H9 (cell line): ENCODE data around the gene FLG. TPM values are rescaled to one million over a fixed set of nuclear protein-coding genes. Genes with fewer than 3 reads are reported as not detected.

Source experiments
- DNase-seq: peaks from one replicate; pipeline ENCODE4 v3.0.0-alpha.2; 2017
- H2AFZ ChIP-seq: one replicate; pipeline ENCODE4 v1.6.1; 2013; ENCODE audit warnings: mild to moderate bottlenecking, low read length, control low read depth, moderate library complexity
- H2AK5ac ChIP-seq: 2 replicates; pipeline ENCODE4 v1.6.1; 2013; ENCODE audit warnings: low read length, control low read depth, mixed read lengths; ENCODE audit not compliant: insufficient read length
- H2BK120ac ChIP-seq: one replicate; pipeline ENCODE4 v1.6.1; 2013; ENCODE audit warnings: low read depth, mild to moderate bottlenecking, low read length, control low read depth, inconsistent platforms; ENCODE audit not compliant: poor library complexity, severe bottlenecking
- H2BK12ac ChIP-seq: 2 replicates; pipeline ENCODE4 v1.6.1; 2013; ENCODE audit warnings: low read length, control low read depth, mixed read lengths, low read depth; ENCODE audit not compliant: insufficient read length
- H2BK15ac ChIP-seq: 2 replicates; pipeline ENCODE4 v1.6.1; 2013; ENCODE audit warnings: low read depth, low read length, control low read depth
- H2BK20ac ChIP-seq: one replicate; pipeline ENCODE4 v1.6.1; 2013; ENCODE audit warnings: low read depth, mild to moderate bottlenecking, low read length, control low read depth, inconsistent platforms; ENCODE audit not compliant: poor library complexity, severe bottlenecking
- H2BK5ac ChIP-seq: 2 replicates; pipeline ENCODE4 v1.6.1; 2013; ENCODE audit warnings: low read length, control low read depth, mixed read lengths; ENCODE audit not compliant: insufficient read length
- H3K14ac ChIP-seq: 2 replicates; pipeline ENCODE4 v1.6.1; 2013; ENCODE audit warnings: low read length, control low read depth; ENCODE audit not compliant: insufficient read depth
- H3K18ac ChIP-seq: 2 replicates; pipeline ENCODE4 v1.6.1; 2013; ENCODE audit warnings: low read depth, mild to moderate bottlenecking, mixed read lengths, low read length, control low read depth; ENCODE audit not compliant: insufficient read length
- H3K23ac ChIP-seq: 2 replicates; pipeline ENCODE4 v1.6.1; 2013; ENCODE audit warnings: low read length, control low read depth, mixed read lengths, low read depth; ENCODE audit not compliant: insufficient read length
- H3K23me2 ChIP-seq: 2 replicates; pipeline ENCODE4 v1.6.1; 2013; ENCODE audit warnings: low read depth, mild to moderate bottlenecking, mixed read lengths, low read length, control low read depth; ENCODE audit not compliant: insufficient read length, poor library complexity, severe bottlenecking
- H3K27ac ChIP-seq: 2 replicates; pipeline ENCODE4 v1.5.1; 2013; ENCODE audit warnings: low read length, control low read depth, mixed read lengths, low read depth; ENCODE audit not compliant: insufficient read length
- H3K27me3 ChIP-seq: 2 replicates; pipeline ENCODE4 v1.6.1; 2013; ENCODE audit warnings: low read length, control low read depth, inconsistent platforms; ENCODE audit not compliant: insufficient read depth
- H3K4ac ChIP-seq: 2 replicates; pipeline ENCODE4 v1.6.1; 2013; ENCODE audit warnings: low read depth, mild to moderate bottlenecking, control low read depth, inconsistent platforms, low read length, moderate library complexity
- H3K4me1 ChIP-seq: 2 replicates; pipeline ENCODE4 v1.6.1; 2013; ENCODE audit warnings: low read length, control low read depth, inconsistent platforms; ENCODE audit not compliant: insufficient read depth
- H3K4me2 ChIP-seq: 2 replicates; pipeline ENCODE4 v1.6.1; 2013; ENCODE audit warnings: low read length, control low read depth, mixed read lengths; ENCODE audit not compliant: insufficient read length, insufficient read depth
- H3K56ac ChIP-seq: 2 replicates; pipeline ENCODE4 v1.6.1; 2013; ENCODE audit warnings: low read depth, mild to moderate bottlenecking, mixed read lengths, low read length, control low read depth; ENCODE audit not compliant: insufficient read length
- H3K79me1 ChIP-seq: 2 replicates; pipeline ENCODE4 v1.6.1; 2013; ENCODE audit warnings: low read depth, mild to moderate bottlenecking, moderate library complexity, low read length, control low read depth, inconsistent platforms; ENCODE audit not compliant: insufficient read depth, poor library complexity, severe bottlenecking
- H3K79me2 ChIP-seq: 2 replicates; pipeline ENCODE4 v1.6.1; 2013; ENCODE audit warnings: low read length, control low read depth, inconsistent platforms; ENCODE audit not compliant: insufficient read depth
- H3K9ac ChIP-seq: 2 replicates; pipeline ENCODE4 v1.6.1; 2013; ENCODE audit warnings: low read length, control low read depth, mixed read lengths; ENCODE audit not compliant: insufficient read length; ENCODE audit errors: extremely low read depth
- H3K9me3 ChIP-seq: one replicate; pipeline ENCODE4 v1.6.1; 2013; ENCODE audit warnings: low read depth, low read length, inconsistent platforms; ENCODE audit not compliant: control insufficient read depth
- H3T11ph ChIP-seq: one replicate; pipeline ENCODE4 v1.6.1; 2013; ENCODE audit warnings: mild to moderate bottlenecking, low read length, control low read depth, inconsistent platforms
- H4K20me1 ChIP-seq: one replicate; pipeline ENCODE4 v1.6.1; 2013; ENCODE audit not compliant: control insufficient read depth, insufficient read length, insufficient read depth
- H4K5ac ChIP-seq: 2 replicates; pipeline ENCODE4 v1.6.1; 2013; ENCODE audit warnings: low read depth, mild to moderate bottlenecking, mixed read lengths, low read length, control low read depth; ENCODE audit not compliant: insufficient read length
- H4K8ac ChIP-seq: replicated peaks from 2 replicates; pipeline ENCODE4 v1.6.1; 2013; ENCODE audit warnings: low read length, control low read depth, mixed read lengths, low read depth; ENCODE audit not compliant: insufficient read length
- H4K91ac ChIP-seq: 2 replicates; pipeline ENCODE4 v1.6.1; 2013; ENCODE audit warnings: low read depth, mild to moderate bottlenecking, moderate library complexity, mixed read lengths, low read length, control low read depth; ENCODE audit not compliant: insufficient read length
- H3K27ac Mint-ChIP-seq, 3 experiments: 2 replicates in 2 of 3; 3 replicates in 1 of 3; pipeline ENCODE4 v1.8.0; 2020 to 2021; ENCODE audit warnings: mixed read lengths in 3 of 3, mild to moderate bottlenecking in 1 of 3, moderate library complexity in 1 of 3
- H3K27me3 Mint-ChIP-seq: 2 replicates; pipeline ENCODE4 v1.8.0; 2021; ENCODE audit warnings: low read depth, mild to moderate bottlenecking, moderate library complexity, mixed read lengths
- H3K36me3 Mint-ChIP-seq, 3 experiments: 2 replicates in 2 of 3; 3 replicates in 1 of 3; pipeline ENCODE4 v1.8.0; 2020 to 2021; ENCODE audit warnings: low read depth in 3 of 3, mixed read lengths in 3 of 3; ENCODE audit not compliant: insufficient read depth in 1 of 3
- H3K4me1 Mint-ChIP-seq, 2 experiments: 2 replicates each; pipeline ENCODE4 v1.8.0; 2020; ENCODE audit warnings: mixed read lengths in 2 of 2
- H3K4me3 Mint-ChIP-seq, 2 experiments: 2 replicates in 1 of 2; 3 replicates in 1 of 2; pipeline ENCODE4 v1.8.0; 2020 to 2021; ENCODE audit warnings: mild to moderate bottlenecking in 2 of 2, mixed read lengths in 2 of 2, moderate library complexity in 1 of 2
- H3K9me3 Mint-ChIP-seq, 2 experiments: 2 replicates in 1 of 2; 3 replicates in 1 of 2; pipeline ENCODE4 v1.8.0; 2020; ENCODE audit warnings: mild to moderate bottlenecking in 2 of 2, mixed read lengths in 2 of 2, moderate library complexity in 1 of 2
- WGBS: extraction: QIAGEN DNeasy Blood & Tissue Kit; methylation state at CpG from one replicate; pipeline ENCODE4 v1.1.7; 2013; ENCODE audit warnings: missing lambda C conversion rate, low lambda C conversion rate, mixed read lengths; ENCODE audit not compliant: insufficient read length; ENCODE audit errors: extremely low coverage; 5-methylcytosine and 5-hydroxymethylcytosine counted together
- total RNA-seq: library from RNA; stranded (reverse); gene quantifications from 2 replicates; pipeline ENCODE4 v1.2.1, GENCODE V29; 2021
- TF ChIP-seq, protein P1 (sequence below): fragments of 200-600 bp; sonication (generic); conservative IDR thresholded peaks from 3 replicates; pipeline ENCODE4 v1.8.0; 2021; ENCODE audit warnings: antibody characterized with exemption, mild to moderate bottlenecking

Gene FLG
- total RNA-seq, 1 experiment from 2014 or later = not detected

GRCh38 chr1:152343006-152343405 lies 18.0 kb upstream of the FLG start:
- Mint-ChIP-seq H3K27ac (no peak overlapping the region), H3K36me3 (peaks cover 0 to 9% (median 2%) of the 10 kb centered on the region in 3 experiments; a peak in 4 of 7 replicates), H3K4me3 (no peak overlapping the region), H3K9me3 (peaks cover 75 to 76% of the 10 kb centered on the region in 2 experiments), H3K27me3 (no peaks in the 10 kb centered on the region), H3K4me1 (no peaks in the 10 kb centered on the region)
- no peak overlapping the region for H4K5ac ChIP-seq
- no peaks in the 10 kb centered on the region for H3K79me1 ChIP-seq
- no peaks in the 10 kb centered on the region for H3K23me2 ChIP-seq
- H3K9me3 ChIP-seq = peaks cover 50% of the 10 kb centered on the region
- H3K4me2 ChIP-seq = no peak overlapping the region
- no peak overlapping the region for H2BK5ac ChIP-seq
- no peak overlapping the region for H3K27ac ChIP-seq
- no peak overlapping the region for H3K9ac ChIP-seq
- no peak overlapping the region for H3K4ac ChIP-seq
- TF ChIP-seq, protein P1, sequence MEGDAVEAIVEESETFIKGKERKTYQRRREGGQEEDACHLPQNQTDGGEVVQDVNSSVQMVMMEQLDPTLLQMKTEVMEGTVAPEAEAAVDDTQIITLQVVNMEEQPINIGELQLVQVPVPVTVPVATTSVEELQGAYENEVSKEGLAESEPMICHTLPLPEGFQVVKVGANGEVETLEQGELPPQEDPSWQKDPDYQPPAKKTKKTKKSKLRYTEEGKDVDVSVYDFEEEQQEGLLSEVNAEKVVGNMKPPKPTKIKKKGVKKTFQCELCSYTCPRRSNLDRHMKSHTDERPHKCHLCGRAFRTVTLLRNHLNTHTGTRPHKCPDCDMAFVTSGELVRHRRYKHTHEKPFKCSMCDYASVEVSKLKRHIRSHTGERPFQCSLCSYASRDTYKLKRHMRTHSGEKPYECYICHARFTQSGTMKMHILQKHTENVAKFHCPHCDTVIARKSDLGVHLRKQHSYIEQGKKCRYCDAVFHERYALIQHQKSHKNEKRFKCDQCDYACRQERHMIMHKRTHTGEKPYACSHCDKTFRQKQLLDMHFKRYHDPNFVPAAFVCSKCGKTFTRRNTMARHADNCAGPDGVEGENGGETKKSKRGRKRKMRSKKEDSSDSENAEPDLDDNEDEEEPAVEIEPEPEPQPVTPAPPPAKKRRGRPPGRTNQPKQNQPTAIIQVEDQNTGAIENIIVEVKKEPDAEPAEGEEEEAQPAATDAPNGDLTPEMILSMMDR = no peak
- no peak overlapping the region for H2BK20ac ChIP-seq
- H2BK12ac ChIP-seq = no peak overlapping the region
- no peak for DNase-seq
- H3T11ph ChIP-seq = no peak overlapping the region
- no peak overlapping the region for H4K8ac ChIP-seq
- H2BK15ac ChIP-seq = no peak overlapping the region
- no peak overlapping the region for H3K23ac ChIP-seq
- WGBS = no CpG with 5 or more reads among the region's 3 CpGs
- H3K27me3 ChIP-seq = no peaks in the 10 kb centered on the region
- H4K20me1 ChIP-seq = no peaks in the 10 kb centered on the region
- no peak overlapping the region for H3K56ac ChIP-seq
- no peak overlapping the region for H2AK5ac ChIP-seq
- no peak overlapping the region for H2AFZ ChIP-seq
- no peaks in the 10 kb centered on the region for H3K4me1 ChIP-seq
- H3K79me2 ChIP-seq = no peaks in the 10 kb centered on the region
- H2BK120ac ChIP-seq = no peak overlapping the region
- no peak overlapping the region for H4K91ac ChIP-seq
- H3K18ac ChIP-seq = no peak overlapping the region
- no peak overlapping the region for H3K14ac ChIP-seq
